Neural progenitor cell (in vitro differentiated cells): Measurements from ENCODE around the gene ARHGAP23. TPM values are rescaled to one million over a fixed set of nuclear protein-coding genes. Genes with fewer than 3 reads are reported as not detected.

Experiments used
- DNase-seq: peaks from one replicate; pipeline ENCODE4 v3.0.0-alpha.2; 2016; ENCODE audit warnings: low spot score
- H2AFZ ChIP-seq: fragments of 200-600 bp; sonication (generic); replicated peaks from 2 replicates; pipeline ENCODE4 v1.6.1; 2016; ENCODE audit warnings: antibody characterized with exemption
- H3F3A ChIP-seq: fragments of 200-600 bp; sonication (generic); 2 replicates; pipeline ENCODE4 v1.6.1; 2016; ENCODE audit warnings: antibody characterized with exemption, low read depth
- H3K27ac ChIP-seq: fragments of 200-600 bp; sonication (generic); 2 replicates; pipeline ENCODE4 v1.5.1; 2016; ENCODE audit warnings: mild to moderate bottlenecking
- H3K27me3 ChIP-seq: fragments of 200-600 bp; sonication (generic); 2 replicates; pipeline ENCODE4 v1.6.1; 2016; ENCODE audit warnings: mild to moderate bottlenecking, moderate library complexity
- H3K36me3 ChIP-seq: fragments of 200-600 bp; sonication (generic); 2 replicates; pipeline ENCODE4 v1.5.1; 2016
- H3K4me1 ChIP-seq: fragments of 200-600 bp; sonication (generic); 2 replicates; pipeline ENCODE4 v1.6.1; 2016; ENCODE audit warnings: mixed run types
- H3K4me2 ChIP-seq: fragments of 200-600 bp; sonication (generic); 2 replicates; pipeline ENCODE4 v1.6.1; 2016
- H3K4me3 ChIP-seq: fragments of 200-600 bp; sonication (generic); 2 replicates; pipeline ENCODE4 v1.5.1; 2016
- H3K79me2 ChIP-seq: fragments of 200-600 bp; sonication (generic); 2 replicates; pipeline ENCODE4 v1.6.1; 2016; ENCODE audit warnings: low read depth
- H3K9ac ChIP-seq: fragments of 200-600 bp; sonication (generic); 2 replicates; pipeline ENCODE4 v1.6.1; 2016
- H3K9me3 ChIP-seq: fragments of 200-600 bp; sonication (generic); 2 replicates; pipeline ENCODE4 v1.5.1; 2016; ENCODE audit warnings: low read depth
- H4K20me1 ChIP-seq: fragments of 200-600 bp; sonication (generic); 2 replicates; pipeline ENCODE4 v1.6.1; 2016; ENCODE audit warnings: low read depth
- H3K27ac Mint-ChIP-seq: 3 replicates; pipeline ENCODE4 v1.8.0; 2021; ENCODE audit warnings: mixed read lengths
- H3K27me3 Mint-ChIP-seq: 2 replicates; pipeline ENCODE4 v1.8.0; 2022; ENCODE audit warnings: low read depth, mild to moderate bottlenecking, inconsistent platforms, moderate library complexity, mixed read lengths; ENCODE audit not compliant: insufficient read depth
- H3K36me3 Mint-ChIP-seq: 3 replicates; pipeline ENCODE4 v1.8.0; 2021; ENCODE audit warnings: mixed read lengths
- H3K4me1 Mint-ChIP-seq: 3 replicates; pipeline ENCODE4 v1.8.0; 2021; ENCODE audit warnings: mixed read lengths
- H3K4me3 Mint-ChIP-seq: 3 replicates; pipeline ENCODE4 v1.8.0; 2021; ENCODE audit warnings: mild to moderate bottlenecking, moderate library complexity, mixed read lengths
- H3K9me3 Mint-ChIP-seq: 3 replicates; pipeline ENCODE4 v1.8.0; 2020; ENCODE audit warnings: mixed read lengths
- CTCF ChIP-seq: fragments of 200-600 bp; sonication (generic); IDR thresholded peaks from 2 replicates; pipeline ENCODE4 v1.5.1; 2017; ENCODE audit warnings: antibody characterized with exemption, mild to moderate bottlenecking
- EZH2 ChIP-seq: fragments of 200-600 bp; sonication (generic); IDR thresholded peaks from 2 replicates; pipeline ENCODE4 v1.6.1; 2017; ENCODE audit warnings: antibody characterized with exemption, mild to moderate bottlenecking, moderate library complexity
- EZH2phosphoT487 ChIP-seq: fragments of 200-600 bp; sonication (generic); IDR thresholded peaks from 2 replicates; pipeline ENCODE4 v1.6.1; 2017; ENCODE audit warnings: antibody characterized with exemption
- total RNA-seq: library from RNA; depleted of rRNA; stranded (reverse); fragments of >200 nt; gene quantifications from 2 replicates; pipeline ENCODE4 v1.2.3, GENCODE V29; 2015; ENCODE audit warnings: low replicate concordance

ARHGAP23 gene
- total RNA-seq, 1 donor from 2014 or later = 6.1 TPM

- DNase-seq = no peak
- Mint-ChIP-seq H3K4me1 (peaks cover 5% of the 10 kb centered on the region), H3K27me3 (peaks cover 6% of the 10 kb centered on the region), H3K36me3 (no peaks in the 10 kb centered on the region), H3K27ac (no peak overlapping the region), H3K9me3 (no peaks in the 10 kb centered on the region), H3K4me3 (no peak overlapping the region)
- no peaks in the 10 kb centered on the region for H4K20me1 ChIP-seq
- no peaks in the 10 kb centered on the region for H3K79me2 ChIP-seq
- H3K4me2 ChIP-seq = no peak overlapping the region
- no peak for TF ChIP-seq EZH2
- TF ChIP-seq EZH2phosphoT487 = no peak
- no peak for TF ChIP-seq CTCF
- peaks cover 3% of the 10 kb centered on the region for H3F3A ChIP-seq
- H2AFZ ChIP-seq = no peak overlapping the region
- H3K4me3 ChIP-seq = no peak overlapping the region
- H3K27ac ChIP-seq = no peak overlapping the region
- no peaks in the 10 kb centered on the region for H3K27me3 ChIP-seq
- no peaks in the 10 kb centered on the region for H3K9me3 ChIP-seq
- no peaks in the 10 kb centered on the region for H3K36me3 ChIP-seq
- peaks cover 5% of the 10 kb centered on the region for H3K4me1 ChIP-seq
- no peak overlapping the region for H3K9ac ChIP-seq
Observed at GRCh38 chr17:38541281-38541680, 113.0 kb downstream of the ARHGAP23 start.

- Mint-ChIP-seq H3K27me3 (peaks cover 6% of the 10 kb centered on the region), H3K36me3 (no peaks in the 10 kb centered on the region), H3K4me1 (no peaks in the 10 kb centered on the region), H3K27ac (peak overlapping the region; percentile 69), H3K4me3 (no peak overlapping the region), H3K9me3 (no peaks in the 10 kb centered on the region)
- TF ChIP-seq CTCF (no peak), EZH2 (no peak), EZH2phosphoT487 (no peak)
- Histone ChIP-seq H3K9me3 (no peaks in the 10 kb centered on the region), H3K4me1 (no peaks in the 10 kb centered on the region), H4K20me1 (no peaks in the 10 kb centered on the region), H3K9ac (no peak overlapping the region), H3K79me2 (no peaks in the 10 kb centered on the region), H3K4me3 (no peak overlapping the region), H3F3A (no peaks in the 10 kb centered on the region), H3K4me2 (no peak overlapping the region), H3K36me3 (no peaks in the 10 kb centered on the region), H3K27me3 (no peaks in the 10 kb centered on the region), H3K27ac (no peak overlapping the region), H2AFZ (no peak overlapping the region)
- DNase-seq = no peak
Observed at GRCh38 chr17:38542286-38542685, 114.0 kb downstream of the ARHGAP23 start.

- Mint-ChIP-seq H3K36me3 (peaks cover 1% of the 10 kb centered on the region), H3K27ac (no peak overlapping the region), H3K4me1 (no peaks in the 10 kb centered on the region), H3K9me3 (no peaks in the 10 kb centered on the region), H3K27me3 (peaks cover 7% of the 10 kb centered on the region), H3K4me3 (no peak overlapping the region)
- no peaks in the 10 kb centered on the region for H3K79me2 ChIP-seq
- no peaks in the 10 kb centered on the region for H3K9me3 ChIP-seq
- TF ChIP-seq EZH2 (no peak), CTCF (no peak)
- no peaks in the 10 kb centered on the region for H3K36me3 ChIP-seq
- no peak overlapping the region for H3K4me2 ChIP-seq
- H3K9ac ChIP-seq = no peak overlapping the region
- no peak overlapping the region for H3K27ac ChIP-seq
- no peak for DNase-seq
- H3K27me3 ChIP-seq = no peaks in the 10 kb centered on the region
- H3K4me1 ChIP-seq = no peaks in the 10 kb centered on the region
- no peak overlapping the region for H3K4me3 ChIP-seq
- H4K20me1 ChIP-seq = no peaks in the 10 kb centered on the region
- H3F3A ChIP-seq = no peaks in the 10 kb centered on the region
- H2AFZ ChIP-seq = no peak overlapping the region
Observed at GRCh38 chr17:38543403-38544174, 115.3 kb downstream of the ARHGAP23 start.
